Kidney epithelial cell (primary cell): ENCODE measurements around the gene LRFN2. TPM values are rescaled to one million over a fixed set of nuclear protein-coding genes. Genes with fewer than 3 reads are reported as not detected.

Source experiments
- DNase-seq: peaks from one replicate; pipeline ENCODE4 v3.0.0-alpha.2; 2010; ENCODE audit warnings: low read depth
- H3K27me3 ChIP-seq: 2 replicates; pipeline ENCODE4 v1.6.0; 2011; ENCODE audit warnings: low read length; ENCODE audit not compliant: control insufficient read depth, insufficient read depth
- H3K36me3 ChIP-seq: 2 replicates; pipeline ENCODE4 v1.5.1; 2011; ENCODE audit warnings: low read length; ENCODE audit not compliant: control insufficient read depth, insufficient read depth
- H3K4me3 ChIP-seq: 2 replicates; pipeline ENCODE4 v1.5.1; 2011; ENCODE audit warnings: low read depth, mild to moderate bottlenecking, control low read depth, low read length
- CTCF ChIP-seq: IDR thresholded peaks from 2 replicates; pipeline ENCODE4 v1.5.1; 2011; ENCODE audit warnings: mild to moderate bottlenecking, moderate library complexity, low read length, control low read depth, inconsistent platforms; ENCODE audit not compliant: insufficient read depth, poor library complexity, severe bottlenecking
- total RNA-seq: library from RNA; depleted of rRNA; stranded (reverse); fragments of >200 nt; gene quantifications from 2 replicates; pipeline ENCODE4 v1.2.3, GENCODE V29; 2015

The LRFN2 gene
- total RNA-seq, 1 donor from 2014 or later = not detected

- Histone ChIP-seq H3K36me3 (no peaks in the 10 kb centered on the region), H3K4me3 (no peak overlapping the region), H3K27me3 (no peaks in the 10 kb centered on the region)
- TF ChIP-seq CTCF = no peak
- DNase-seq = no peak
Observed at GRCh38 chr6:40504274-40504673, 82.9 kb downstream of the LRFN2 start.

GRCh38 chr6:40500227-40500626 is 86.9 kb downstream of the LRFN2 start:
- Histone ChIP-seq H3K4me3 (no peak overlapping the region), H3K27me3 (no peaks in the 10 kb centered on the region), H3K36me3 (no peaks in the 10 kb centered on the region)
- no peak for TF ChIP-seq CTCF
- DNase-seq = no peak

GRCh38 chr6:40499215-40499614 is 87.9 kb downstream of the LRFN2 start:
- no peak for DNase-seq
- no peak for TF ChIP-seq CTCF
- Histone ChIP-seq H3K4me3 (no peak overlapping the region), H3K36me3 (no peaks in the 10 kb centered on the region), H3K27me3 (no peaks in the 10 kb centered on the region)

GRCh38 chr6:40498148-40498547 is 89.0 kb downstream of the LRFN2 start:
- no peak overlapping the region for H3K4me3 ChIP-seq
- H3K36me3 ChIP-seq = no peaks in the 10 kb centered on the region
- no peaks in the 10 kb centered on the region for H3K27me3 ChIP-seq
- DNase-seq = no peak
- no peak for TF ChIP-seq CTCF

- TF ChIP-seq CTCF = no peak
- Histone ChIP-seq H3K4me3 (no peak overlapping the region), H3K36me3 (no peaks in the 10 kb centered on the region), H3K27me3 (no peaks in the 10 kb centered on the region)
- DNase-seq = no peak
Observed at GRCh38 chr6:40492187-40492586, 95.0 kb downstream of the LRFN2 start.

- H3K4me3 ChIP-seq = no peak overlapping the region
- DNase-seq = no peak
- no peaks in the 10 kb centered on the region for H3K27me3 ChIP-seq
- no peak for TF ChIP-seq CTCF
- no peaks in the 10 kb centered on the region for H3K36me3 ChIP-seq
Observed at GRCh38 chr6:40490508-40490907, 96.7 kb downstream of the LRFN2 start.
